Measurements from ENCODE around the gene MED12L.

DNA sequence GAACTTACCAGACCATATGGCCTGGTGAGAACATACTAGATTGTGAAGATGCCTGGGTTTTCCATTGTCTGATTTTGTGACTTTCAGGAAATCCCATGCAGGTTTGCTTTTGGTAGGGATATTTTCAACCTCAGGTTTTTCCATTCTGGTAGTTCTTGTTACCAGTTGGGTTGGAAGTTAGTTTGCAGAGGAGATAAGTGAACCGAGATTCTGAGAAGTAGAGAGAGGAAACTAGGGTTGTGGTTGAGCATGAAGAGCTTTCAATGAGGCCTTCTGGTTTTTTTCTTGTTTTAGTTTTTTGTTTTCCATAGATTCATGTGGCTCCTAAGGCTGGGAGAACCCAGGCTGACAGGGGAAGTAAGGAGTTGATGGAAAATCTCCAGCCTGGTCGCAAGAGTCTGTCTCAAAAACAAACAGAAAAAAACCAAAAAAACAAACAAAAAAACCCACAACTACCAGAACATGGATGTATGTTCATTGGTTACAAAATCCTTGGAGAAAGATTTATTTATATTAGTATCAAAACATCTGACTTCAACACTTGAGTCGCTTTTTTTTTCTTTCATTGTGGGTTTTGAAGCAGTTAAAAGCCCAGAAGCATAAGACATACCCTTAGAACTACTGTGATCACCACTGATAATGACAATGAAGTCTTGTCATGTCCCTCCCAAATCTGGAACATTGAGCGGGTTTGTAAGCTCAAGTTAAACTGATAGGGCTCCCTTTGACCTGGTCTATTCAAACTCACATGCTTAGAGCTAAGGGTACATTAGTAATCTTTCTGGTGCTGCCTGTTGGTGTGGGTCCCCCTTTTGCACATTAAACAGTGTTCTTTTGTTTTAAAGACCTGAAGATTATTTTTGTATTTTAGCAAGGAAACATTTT is 114.3 kb downstream of the MED12L start:
- TF ChIP-seq, protein P1, sequence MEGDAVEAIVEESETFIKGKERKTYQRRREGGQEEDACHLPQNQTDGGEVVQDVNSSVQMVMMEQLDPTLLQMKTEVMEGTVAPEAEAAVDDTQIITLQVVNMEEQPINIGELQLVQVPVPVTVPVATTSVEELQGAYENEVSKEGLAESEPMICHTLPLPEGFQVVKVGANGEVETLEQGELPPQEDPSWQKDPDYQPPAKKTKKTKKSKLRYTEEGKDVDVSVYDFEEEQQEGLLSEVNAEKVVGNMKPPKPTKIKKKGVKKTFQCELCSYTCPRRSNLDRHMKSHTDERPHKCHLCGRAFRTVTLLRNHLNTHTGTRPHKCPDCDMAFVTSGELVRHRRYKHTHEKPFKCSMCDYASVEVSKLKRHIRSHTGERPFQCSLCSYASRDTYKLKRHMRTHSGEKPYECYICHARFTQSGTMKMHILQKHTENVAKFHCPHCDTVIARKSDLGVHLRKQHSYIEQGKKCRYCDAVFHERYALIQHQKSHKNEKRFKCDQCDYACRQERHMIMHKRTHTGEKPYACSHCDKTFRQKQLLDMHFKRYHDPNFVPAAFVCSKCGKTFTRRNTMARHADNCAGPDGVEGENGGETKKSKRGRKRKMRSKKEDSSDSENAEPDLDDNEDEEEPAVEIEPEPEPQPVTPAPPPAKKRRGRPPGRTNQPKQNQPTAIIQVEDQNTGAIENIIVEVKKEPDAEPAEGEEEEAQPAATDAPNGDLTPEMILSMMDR (IDR thresholded peaks at IDR 0.05) = no peak
- TF ChIP-seq POLR2A (IDR thresholded peaks at IDR 0.05) = no peak
